ENCODE results near the gene TRAPPC2L.

- no peak for TF ChIP-seq POLR2A (IDR thresholded peaks at IDR 0.05)
- no peak for TF ChIP-seq CTCF (IDR thresholded peaks at IDR 0.05)
These were observed 8.8 kb downstream of the TRAPPC2L start for GRCh38 chr16:88865742-88866141.
